ENCODE data around the gene TMCO2.
"Not testable (repeated sequence)": the region's sequence is repeated elsewhere in the genome, so short reads cannot be mapped to it uniquely, and the experiment has no call there.

GRCh38 chr1:40221471-40221905 lies 26.2 kb upstream of the TMCO2 start:
- TF ChIP-seq, protein P1, sequence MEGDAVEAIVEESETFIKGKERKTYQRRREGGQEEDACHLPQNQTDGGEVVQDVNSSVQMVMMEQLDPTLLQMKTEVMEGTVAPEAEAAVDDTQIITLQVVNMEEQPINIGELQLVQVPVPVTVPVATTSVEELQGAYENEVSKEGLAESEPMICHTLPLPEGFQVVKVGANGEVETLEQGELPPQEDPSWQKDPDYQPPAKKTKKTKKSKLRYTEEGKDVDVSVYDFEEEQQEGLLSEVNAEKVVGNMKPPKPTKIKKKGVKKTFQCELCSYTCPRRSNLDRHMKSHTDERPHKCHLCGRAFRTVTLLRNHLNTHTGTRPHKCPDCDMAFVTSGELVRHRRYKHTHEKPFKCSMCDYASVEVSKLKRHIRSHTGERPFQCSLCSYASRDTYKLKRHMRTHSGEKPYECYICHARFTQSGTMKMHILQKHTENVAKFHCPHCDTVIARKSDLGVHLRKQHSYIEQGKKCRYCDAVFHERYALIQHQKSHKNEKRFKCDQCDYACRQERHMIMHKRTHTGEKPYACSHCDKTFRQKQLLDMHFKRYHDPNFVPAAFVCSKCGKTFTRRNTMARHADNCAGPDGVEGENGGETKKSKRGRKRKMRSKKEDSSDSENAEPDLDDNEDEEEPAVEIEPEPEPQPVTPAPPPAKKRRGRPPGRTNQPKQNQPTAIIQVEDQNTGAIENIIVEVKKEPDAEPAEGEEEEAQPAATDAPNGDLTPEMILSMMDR (optimal IDR thresholded peaks at IDR 0.05 in 1 of 3, IDR thresholded peaks at IDR 0.05 in 1 of 3, conservative IDR thresholded peaks at IDR 0.05 in 1 of 3; ENCODE audit: extremely low read depth in 1 of 3, insufficient read depth in 2 of 3, low read length in 3 of 3): not testable (repeated sequence)
- not testable (repeated sequence) for TF ChIP-seq EZH2 (IDR thresholded peaks at IDR 0.05; ENCODE audit: low read length)
